RWPE2 (cell line): Measurements from ENCODE around the gene CUL3.

Experiments
- ATAC-seq: fragments of 200-7000 bp; cut with Tn5 transposase; 3 replicates; pipeline ENCODE4 v1.9.1; 2021; ENCODE audit warnings: low read depth
- DNase-seq: peaks from one replicate; pipeline ENCODE4 v3.0.0-alpha.2; 2020; ENCODE audit warnings: low spot score
- H3K27ac ChIP-seq: fragments of 450-650 bp; 2 replicates; pipeline ENCODE4 v1.5.1; 2017; ENCODE audit warnings: mild to moderate bottlenecking; ENCODE audit not compliant: poor library complexity, severe bottlenecking
- H3K27me3 ChIP-seq: fragments of 250-450 bp; sonication (Bioruptor Pico); 2 replicates; pipeline ENCODE4 v1.5.1; 2021; ENCODE audit warnings: mild to moderate bottlenecking, moderate library complexity; ENCODE audit not compliant: insufficient read depth, poor library complexity, severe bottlenecking
- H3K36me3 ChIP-seq: fragments of 250-450 bp; sonication (Bioruptor Pico); 2 replicates; pipeline ENCODE4 v1.5.1; 2020; ENCODE audit warnings: low read depth, mild to moderate bottlenecking, moderate library complexity
- H3K4me1 ChIP-seq: fragments of 250-450 bp; sonication (Bioruptor Pico); 2 replicates; pipeline ENCODE4 v1.5.1; 2021; ENCODE audit warnings: mild to moderate bottlenecking, moderate library complexity; ENCODE audit not compliant: insufficient read depth, poor library complexity, severe bottlenecking
- H3K4me3 ChIP-seq: fragments of 250-450 bp; sonication (Bioruptor Pico); 2 replicates; pipeline ENCODE4 v1.5.1; 2021; ENCODE audit warnings: mild to moderate bottlenecking, moderate library complexity; ENCODE audit not compliant: severe bottlenecking
- H3K9me3 ChIP-seq: fragments of 250-450 bp; sonication (Bioruptor Pico); 2 replicates; pipeline ENCODE4 v1.5.1; 2021; ENCODE audit warnings: mild to moderate bottlenecking, moderate library complexity; ENCODE audit not compliant: severe bottlenecking
- CTCF ChIP-seq: fragments of 450-650 bp; IDR thresholded peaks from one replicate; pipeline ENCODE4 v1.5.1; 2017; ENCODE audit warnings: mild to moderate bottlenecking, moderate library complexity; ENCODE audit not compliant: poor library complexity, severe bottlenecking

CUL3 gene

DNA sequence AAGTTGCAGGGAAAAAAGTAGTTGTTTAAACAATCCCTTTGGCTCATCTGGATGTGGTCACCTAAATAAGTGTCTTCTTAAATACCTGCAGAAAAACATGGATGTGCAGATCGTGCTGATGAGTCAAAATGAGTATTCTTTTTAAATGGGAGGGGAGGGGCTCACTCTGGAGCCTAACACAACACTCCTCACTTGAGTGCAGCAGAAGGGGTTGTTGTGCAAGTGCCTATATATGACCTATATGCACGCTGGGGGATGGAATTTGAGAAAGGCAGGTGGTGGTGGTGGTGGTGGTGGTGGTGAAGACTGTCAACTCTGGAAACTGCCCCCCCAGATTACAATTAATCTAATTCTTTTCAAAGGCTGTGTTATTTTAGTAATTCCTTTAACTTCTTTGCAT is 105.3 kb downstream of the CUL3 start:
- H3K27ac ChIP-seq, result no peak overlapping the region
- H3K9me3 ChIP-seq, result no peaks in the 10 kb centered on the region
- no peak for TF ChIP-seq CTCF
- H3K4me1 ChIP-seq, result peaks cover 35% of the 10 kb centered on the region
- no peak overlapping the region for H3K4me3 ChIP-seq
- no peak for DNase-seq
- peak; percentile 41; the same call in 1 of the 3 replicates for ATAC-seq
- peaks cover 93% of the 10 kb centered on the region for H3K36me3 ChIP-seq
- H3K27me3 ChIP-seq, result no peaks in the 10 kb centered on the region

DNA sequence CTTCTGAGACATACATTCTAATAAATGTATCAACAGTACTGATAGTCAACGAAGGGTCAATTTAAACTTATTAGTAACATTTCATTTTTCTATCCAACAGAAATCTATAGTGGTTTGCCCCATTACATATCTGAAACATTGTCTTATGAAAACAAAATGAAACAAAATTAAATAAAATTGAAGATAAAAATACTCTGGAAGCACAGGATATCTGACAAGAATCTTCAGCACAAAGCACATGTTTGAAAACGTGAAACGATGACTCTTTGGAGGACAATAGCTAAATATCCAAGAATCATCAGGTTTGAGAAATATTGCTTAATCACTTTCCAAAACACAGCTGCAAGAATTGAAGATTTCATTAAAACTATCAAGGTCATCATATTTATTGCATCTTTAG is 112.3 kb downstream of the CUL3 start:
- no peak overlapping the region for H3K27ac ChIP-seq
- ATAC-seq, result no peak
- H3K4me3 ChIP-seq, result no peak overlapping the region
- DNase-seq, result no peak
- peaks cover 43% of the 10 kb centered on the region for H3K36me3 ChIP-seq
- TF ChIP-seq CTCF, result no peak
- no peaks in the 10 kb centered on the region for H3K27me3 ChIP-seq
- H3K4me1 ChIP-seq, result no peaks in the 10 kb centered on the region
- no peaks in the 10 kb centered on the region for H3K9me3 ChIP-seq

- Histone ChIP-seq H3K4me3 (no peak overlapping the region), H3K27me3 (no peaks in the 10 kb centered on the region), H3K4me1 (no peaks in the 10 kb centered on the region), H3K9me3 (no peaks in the 10 kb centered on the region), H3K36me3 (peaks cover 36% of the 10 kb centered on the region), H3K27ac (no peak overlapping the region)
- no peak for ATAC-seq
- no peak for DNase-seq
- TF ChIP-seq CTCF, result no peak
Measured at GRCh38 chr2:224472137-224472536, 113.0 kb downstream of the CUL3 start.

GRCh38 chr2:224469374-224469964 is 115.7 kb downstream of the CUL3 start:
- ATAC-seq, result no peak
- H3K27ac ChIP-seq, result no peak overlapping the region
- H3K4me1 ChIP-seq, result no peaks in the 10 kb centered on the region
- DNase-seq, result no peak
- H3K36me3 ChIP-seq, result peaks cover 13% of the 10 kb centered on the region
- no peaks in the 10 kb centered on the region for H3K27me3 ChIP-seq
- no peak overlapping the region for H3K4me3 ChIP-seq
- H3K9me3 ChIP-seq, result no peaks in the 10 kb centered on the region
- no peak for TF ChIP-seq CTCF

DNA sequence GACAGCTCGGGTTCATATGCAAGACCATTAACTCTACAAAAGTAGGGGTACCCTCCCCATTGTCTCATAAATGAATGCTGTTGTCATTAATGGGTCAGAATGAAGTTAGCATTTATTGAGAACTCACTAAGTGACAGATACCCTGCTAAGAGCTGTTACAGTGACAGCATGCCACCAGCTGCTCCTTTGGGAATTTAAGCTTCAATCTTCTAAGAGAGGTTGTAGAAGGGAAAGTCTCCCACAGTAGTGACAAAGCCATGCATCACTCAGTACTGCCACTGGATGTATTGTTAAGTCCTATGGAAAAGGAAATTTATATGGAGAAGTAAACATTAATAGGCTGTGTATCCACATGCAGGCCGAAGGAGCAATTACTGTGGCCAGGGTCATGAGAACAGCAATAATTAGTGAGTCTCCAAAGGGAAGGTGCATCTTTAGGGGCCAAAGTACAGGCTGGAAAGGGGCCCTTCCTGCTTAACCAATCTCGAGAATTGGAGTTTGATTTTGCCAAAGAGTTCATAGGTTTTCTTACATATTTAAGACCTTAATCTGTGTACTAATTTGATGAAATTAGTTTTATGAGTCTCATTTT is 118.8 kb downstream of the CUL3 start:
- Histone ChIP-seq H3K4me1 (no peaks in the 10 kb centered on the region), H3K36me3 (no peaks in the 10 kb centered on the region), H3K9me3 (no peaks in the 10 kb centered on the region), H3K27me3 (no peaks in the 10 kb centered on the region), H3K27ac (no peak overlapping the region), H3K4me3 (no peak overlapping the region)
- TF ChIP-seq CTCF, result no peak
- DNase-seq (no peak), ATAC-seq (no peak)
